ENCODE measurements around the gene SELENOF.

Gene SELENOF

DNA sequence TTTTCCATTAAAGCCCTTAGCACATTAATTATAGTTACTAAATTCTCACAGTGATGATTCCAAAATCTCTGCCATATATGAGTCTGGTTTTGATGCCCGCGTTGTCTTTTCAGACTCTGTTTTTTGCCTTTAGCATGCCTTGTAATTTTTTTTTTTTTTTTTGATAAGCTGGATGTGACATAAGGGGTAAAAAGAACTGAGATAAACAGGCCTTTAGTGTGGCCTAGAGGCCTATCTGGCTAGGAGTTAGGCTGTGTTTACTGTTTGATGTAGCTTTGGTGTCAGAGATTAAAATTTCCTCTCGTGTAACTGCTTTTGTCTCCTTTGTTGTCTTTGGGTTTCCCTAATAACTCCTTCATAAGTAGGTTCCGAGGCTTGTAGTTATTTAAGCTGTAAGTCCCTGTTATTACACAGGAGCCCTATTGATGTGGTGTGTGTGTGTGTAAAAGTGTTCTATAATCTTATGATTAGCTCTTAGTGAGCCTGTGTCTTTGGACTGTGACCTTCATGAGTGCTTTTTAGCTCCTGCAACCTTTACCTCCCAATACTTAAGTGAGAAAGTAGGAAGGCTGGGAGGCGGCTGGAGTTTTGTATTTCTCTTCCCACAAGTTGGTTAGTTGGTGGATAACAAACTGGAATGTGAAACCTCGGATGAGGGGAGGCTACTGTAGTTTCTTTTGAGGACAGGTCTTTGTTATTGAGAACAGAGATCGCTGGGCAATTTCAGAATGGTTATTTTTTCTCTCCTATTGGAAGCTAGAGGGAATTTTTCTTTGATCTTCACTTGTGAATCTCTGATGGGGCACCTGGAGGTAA is 19.8 kb upstream of the SELENOF start:
- TF ChIP-seq POLR2A (IDR thresholded peaks at IDR 0.05; ENCODE audit: low read length) (no peak), GATA1 (IDR thresholded peaks at IDR 0.05; ENCODE audit: low read depth, low read length) (no peak)

DNA sequence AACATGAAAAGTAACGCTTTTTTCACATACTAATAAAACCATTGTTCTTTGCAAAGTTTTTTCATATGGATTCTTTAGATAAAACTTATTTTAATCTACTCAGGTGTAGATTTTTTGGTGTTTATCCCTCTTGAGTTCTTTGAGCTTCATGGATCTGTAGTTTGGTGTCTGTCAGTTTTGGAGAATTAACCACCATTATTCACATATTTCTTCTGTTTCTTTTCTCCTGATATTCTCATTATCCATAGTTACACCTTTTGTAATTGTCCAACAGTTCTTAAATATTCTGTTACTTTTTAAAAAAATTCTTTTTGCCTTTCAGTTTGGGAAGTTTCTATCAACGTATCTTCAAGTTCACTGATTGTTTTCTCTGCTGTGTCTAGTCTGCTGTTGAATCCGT is 19.1 kb upstream of the SELENOF start:
- TF ChIP-seq POLR2A (IDR thresholded peaks at IDR 0.05; ENCODE audit: low read length) (no peak), GATA1 (IDR thresholded peaks at IDR 0.05; ENCODE audit: low read depth, low read length) (no peak)
- DNase-seq: no peak

More for the DNA sequence above, 19.8 kb upstream of the SELENOF start:
- DNase-seq: peak; percentile 39 to 77

DNA sequence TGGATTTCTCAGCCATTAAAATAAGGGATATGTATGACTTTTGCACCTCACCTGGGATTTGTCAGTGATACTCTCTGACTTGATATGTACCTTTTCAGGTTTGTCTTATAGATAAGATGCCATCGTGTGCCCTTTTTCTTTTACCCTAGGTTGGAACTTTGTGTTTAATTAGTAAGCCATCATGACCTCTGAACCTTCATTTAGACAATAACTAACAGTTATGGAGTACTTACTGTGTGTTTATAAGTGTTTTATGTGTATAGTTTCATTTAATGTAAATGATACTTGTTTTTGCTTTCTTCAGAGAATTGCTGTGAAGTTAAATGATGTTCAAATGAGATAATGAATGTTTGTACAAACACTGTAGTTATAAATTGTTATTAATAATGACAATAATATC is 14.9 kb upstream of the SELENOF start:
- TF ChIP-seq GATA1 (IDR thresholded peaks at IDR 0.05; ENCODE audit: low read depth, low read length) (no peak), POLR2A (IDR thresholded peaks at IDR 0.05; ENCODE audit: low read length) (no peak)
- no peak for DNase-seq

DNA sequence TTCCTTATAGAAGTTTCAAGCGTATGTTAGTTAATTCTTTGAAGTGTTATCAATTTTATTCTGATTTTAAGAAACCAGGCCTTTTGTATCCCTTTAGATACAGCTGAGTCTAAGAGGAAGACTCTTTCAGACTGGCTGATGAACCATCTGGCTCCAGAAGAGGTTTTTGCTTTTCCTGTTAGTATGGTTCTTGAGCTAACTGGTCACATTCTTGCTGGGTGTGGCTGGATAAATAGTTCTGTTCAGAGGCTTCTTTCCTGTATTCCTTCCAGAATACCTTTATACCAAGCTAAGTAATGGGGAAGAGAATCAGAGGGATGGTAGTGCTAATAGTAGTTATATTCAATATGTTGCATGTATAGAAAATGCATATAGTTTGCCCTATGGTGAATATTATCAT is 13.0 kb upstream of the SELENOF start:
- no peak for DNase-seq
- TF ChIP-seq POLR2A (IDR thresholded peaks at IDR 0.05; ENCODE audit: low read length) (no peak), GATA1 (IDR thresholded peaks at IDR 0.05; ENCODE audit: low read depth, low read length) (no peak)

DNA sequence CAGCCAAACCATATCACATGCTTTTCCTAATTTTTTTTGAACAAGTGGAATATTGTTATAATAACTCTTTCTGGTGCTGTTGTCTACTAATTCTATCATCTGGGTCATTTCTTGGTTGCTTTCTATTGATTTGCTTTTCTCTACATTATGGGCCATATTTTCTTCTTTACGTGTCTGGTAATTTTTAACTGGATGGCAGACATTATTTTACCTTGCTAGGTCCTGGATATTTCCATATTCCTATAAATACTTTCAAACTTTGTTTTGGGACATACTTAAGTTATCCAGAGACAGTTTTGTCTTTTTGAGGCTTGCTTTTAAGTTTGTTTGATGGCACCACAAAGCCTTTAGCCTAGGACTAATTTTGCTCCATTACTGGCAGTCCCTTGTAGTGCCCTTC is 11.8 kb upstream of the SELENOF start:
- no peak for TF ChIP-seq POLR2A (IDR thresholded peaks at IDR 0.05; ENCODE audit: low read length)
- no peak for TF ChIP-seq GATA1 (IDR thresholded peaks at IDR 0.05; ENCODE audit: low read depth, low read length)
- no peak for DNase-seq

DNA sequence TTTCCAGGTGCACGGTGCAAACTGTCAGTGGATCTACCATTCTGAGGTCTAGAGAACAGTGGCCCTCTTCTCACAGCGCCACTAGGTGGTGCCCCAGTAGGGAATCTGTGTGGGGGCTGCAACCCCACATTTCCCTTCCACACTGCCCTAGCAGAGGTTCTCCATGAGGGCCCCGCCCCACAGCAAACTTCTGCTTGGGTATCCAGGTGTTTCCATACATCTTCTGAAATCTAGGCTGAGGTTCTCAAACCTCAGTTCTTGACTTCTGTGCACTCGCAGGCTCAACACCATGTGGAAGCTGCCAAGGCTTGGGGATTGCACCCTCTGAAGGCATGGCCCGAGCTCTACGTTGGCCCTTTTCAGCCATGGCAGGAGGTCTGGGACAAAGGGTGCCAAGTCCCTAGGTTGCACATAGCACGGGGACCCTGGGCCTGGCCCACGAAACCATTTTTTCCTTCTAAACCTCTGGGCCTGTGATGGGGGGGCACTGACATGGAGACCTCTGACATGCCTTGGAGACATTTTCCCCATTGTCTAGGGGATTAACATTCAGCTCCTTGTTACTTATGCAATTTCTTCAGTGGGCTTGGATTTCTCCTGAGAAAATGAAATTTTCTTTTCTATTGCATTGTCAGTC is 10.5 kb upstream of the SELENOF start:
- TF ChIP-seq POLR2A (IDR thresholded peaks at IDR 0.05; ENCODE audit: low read length) (no peak), GATA1 (IDR thresholded peaks at IDR 0.05; ENCODE audit: low read depth, low read length) (no peak)
- no peak for DNase-seq

DNA sequence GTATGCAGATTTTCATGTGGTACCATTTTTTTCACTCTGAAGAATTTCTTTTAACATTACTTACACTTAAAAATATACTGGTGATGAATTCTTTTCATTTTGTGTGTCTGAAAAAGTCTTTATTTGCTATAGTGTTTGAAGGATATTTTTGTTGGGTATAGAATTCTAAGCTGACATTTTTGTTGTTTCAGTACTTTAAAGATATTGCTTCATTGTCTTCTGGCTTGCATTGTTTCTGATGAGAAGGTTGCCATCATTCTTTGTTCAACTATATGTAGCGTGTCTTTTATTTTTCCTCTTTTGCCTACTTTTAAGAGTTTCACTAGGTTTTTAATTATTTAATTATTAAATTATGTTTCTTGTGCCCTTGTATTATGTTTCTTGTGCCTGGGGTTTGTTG is 8.5 kb upstream of the SELENOF start:
- DNase-seq: no peak
- TF ChIP-seq POLR2A (IDR thresholded peaks at IDR 0.05; ENCODE audit: low read length) (no peak), GATA1 (IDR thresholded peaks at IDR 0.05; ENCODE audit: low read depth, low read length) (no peak)

DNA sequence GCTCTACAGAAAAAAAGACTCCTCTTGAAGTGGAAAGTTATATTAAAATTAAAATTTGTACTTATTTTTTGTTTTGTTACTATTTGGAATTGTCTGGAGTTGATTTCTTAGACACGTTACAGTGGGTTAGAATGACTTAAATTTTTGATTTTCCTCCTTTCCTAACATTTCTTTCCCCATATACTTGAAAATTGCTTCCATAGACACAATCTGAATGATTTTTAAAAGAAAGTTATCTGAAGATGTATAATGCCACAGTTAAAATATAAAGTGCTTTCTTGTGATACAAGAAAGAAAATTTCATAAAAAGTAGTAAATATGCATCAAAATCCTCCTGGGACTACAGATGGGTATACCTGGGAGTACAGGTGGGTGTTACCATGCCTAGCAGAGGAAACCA is 2.8 kb upstream of the SELENOF start:
- TF ChIP-seq GATA1 (IDR thresholded peaks at IDR 0.05; ENCODE audit: low read depth, low read length): no peak
- no peak for DNase-seq

DNA sequence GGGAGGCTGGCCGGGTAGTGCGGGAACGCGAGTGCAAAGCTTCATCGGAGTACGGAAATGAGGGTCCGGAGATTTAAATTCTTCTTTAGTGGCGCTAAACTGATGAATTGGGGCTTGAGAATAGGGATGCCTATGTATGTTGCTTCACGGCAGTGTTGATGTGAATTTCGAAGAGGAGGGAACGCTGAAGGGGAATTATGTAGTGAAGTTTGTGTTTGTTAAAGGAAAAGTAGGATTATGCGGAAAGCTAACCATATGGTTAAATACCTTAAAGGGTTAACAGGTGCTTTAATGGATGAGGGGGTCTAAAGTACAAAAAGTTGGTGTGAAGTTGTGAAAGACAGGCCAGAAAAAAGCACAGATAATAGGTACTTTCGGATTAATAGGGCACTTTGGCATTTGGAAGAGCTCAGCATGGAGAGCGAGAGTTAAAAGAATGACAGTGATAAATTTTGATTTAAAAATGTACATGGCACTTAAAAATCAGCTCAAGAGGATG is 1.9 kb upstream of the SELENOF start:
- TF ChIP-seq GATA1 (IDR thresholded peaks at IDR 0.05; ENCODE audit: low read depth, low read length) (no peak), POLR2A (IDR thresholded peaks at IDR 0.05; ENCODE audit: low read length) (no peak)
- DNase-seq: no peak

DNA sequence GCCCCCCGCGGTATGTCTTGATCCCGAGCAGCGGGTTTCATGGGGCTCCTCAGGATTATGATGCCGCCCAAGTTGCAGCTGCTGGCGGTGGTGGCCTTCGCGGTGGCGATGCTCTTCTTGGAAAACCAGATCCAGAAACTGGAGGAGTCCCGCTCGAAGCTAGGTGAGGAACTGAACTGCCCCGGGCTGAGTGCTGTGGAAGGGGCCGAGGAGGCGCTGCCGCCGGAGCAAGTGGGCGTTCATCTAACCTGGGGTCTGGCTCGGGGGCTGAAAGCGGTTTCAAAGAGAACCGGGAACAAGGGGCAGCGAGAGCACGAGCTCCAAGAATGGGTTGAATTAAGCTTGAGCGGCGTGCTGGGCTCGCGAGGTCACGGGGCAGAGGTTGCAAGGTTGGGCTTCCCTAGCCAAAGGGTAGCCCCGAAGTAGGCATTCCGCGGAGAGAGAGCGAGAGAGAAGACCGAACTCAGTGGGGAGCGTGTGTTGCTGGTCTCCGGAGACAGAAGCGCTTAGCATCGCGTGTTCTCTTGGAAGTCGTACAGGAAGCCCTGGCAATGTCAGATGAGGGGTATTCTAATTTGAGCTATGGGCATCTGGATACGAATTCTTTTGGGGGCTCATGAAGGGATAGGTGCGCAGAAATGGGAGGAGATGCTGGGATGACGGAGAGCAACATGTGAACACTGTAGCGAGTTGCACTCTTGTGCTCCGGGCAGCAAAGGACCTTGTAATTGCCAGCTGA is 1.2 kb upstream of the SELENOF start:
- DNase-seq: peak; percentile 78
- no peak for TF ChIP-seq GATA1 (IDR thresholded peaks at IDR 0.05; ENCODE audit: low read depth, low read length)
- no peak for TF ChIP-seq POLR2A (IDR thresholded peaks at IDR 0.05; ENCODE audit: low read length)

DNA sequence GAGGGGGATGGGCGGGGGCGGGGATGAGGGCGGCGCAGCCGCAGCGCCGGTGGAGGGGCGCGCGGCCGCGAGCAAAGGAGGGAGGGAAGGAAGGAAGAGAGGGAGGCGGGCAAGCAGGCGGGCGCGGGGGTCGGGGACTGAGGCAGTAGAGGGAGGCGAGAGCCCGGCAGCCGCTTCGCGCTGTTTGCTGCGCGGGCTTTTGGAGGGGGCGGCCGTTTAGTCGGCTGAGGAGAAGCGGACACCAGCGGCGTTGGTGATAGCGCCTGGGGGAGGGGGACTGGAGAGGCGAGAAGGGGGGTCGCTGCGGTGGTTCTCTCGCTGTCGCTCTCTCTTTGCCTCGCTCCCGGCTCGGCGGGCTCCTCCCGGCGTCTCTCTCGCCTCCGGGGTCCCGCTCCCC is 673 bp upstream of the SELENOF start, which contains the start of gene HS2ST1:
Gene HS2ST1, plus strand, starts transcription at position 35 of the 397 bp plus-strand sequence.
- no peak for TF ChIP-seq GATA1 (IDR thresholded peaks at IDR 0.05; ENCODE audit: low read depth, low read length)
- no peak for TF ChIP-seq POLR2A (IDR thresholded peaks at IDR 0.05; ENCODE audit: low read length)
- no peak for DNase-seq

DNA sequence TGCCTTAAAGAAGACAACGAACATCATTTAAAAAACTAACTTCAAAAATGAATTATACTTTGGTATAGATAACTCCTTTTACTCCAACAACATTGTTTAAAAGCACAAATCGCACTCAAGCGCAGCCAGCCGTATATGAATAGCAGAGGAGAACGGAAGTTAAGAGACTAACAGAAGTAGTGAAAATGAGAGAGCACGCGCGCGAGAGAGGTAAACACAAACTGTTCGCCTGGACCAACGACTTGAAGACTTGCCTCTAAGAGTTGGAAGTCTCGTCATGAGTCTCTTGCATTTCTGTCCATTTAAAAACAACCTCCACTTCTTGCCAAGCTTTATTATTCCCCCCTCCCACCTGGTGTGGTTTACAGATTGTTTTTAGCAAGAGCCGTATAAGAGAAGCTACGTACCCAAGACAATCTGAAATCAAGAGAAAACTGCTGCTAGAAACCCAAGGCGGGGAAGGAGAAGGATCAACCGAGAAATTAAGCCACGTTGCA is 479 bp downstream of the SELENOF start:
- TF ChIP-seq GATA1 (IDR thresholded peaks at IDR 0.05; ENCODE audit: low read depth, low read length) (no peak), POLR2A (IDR thresholded peaks at IDR 0.05; ENCODE audit: low read length) (no peak)
- DNase-seq: peak; percentile 77 to 81

DNA sequence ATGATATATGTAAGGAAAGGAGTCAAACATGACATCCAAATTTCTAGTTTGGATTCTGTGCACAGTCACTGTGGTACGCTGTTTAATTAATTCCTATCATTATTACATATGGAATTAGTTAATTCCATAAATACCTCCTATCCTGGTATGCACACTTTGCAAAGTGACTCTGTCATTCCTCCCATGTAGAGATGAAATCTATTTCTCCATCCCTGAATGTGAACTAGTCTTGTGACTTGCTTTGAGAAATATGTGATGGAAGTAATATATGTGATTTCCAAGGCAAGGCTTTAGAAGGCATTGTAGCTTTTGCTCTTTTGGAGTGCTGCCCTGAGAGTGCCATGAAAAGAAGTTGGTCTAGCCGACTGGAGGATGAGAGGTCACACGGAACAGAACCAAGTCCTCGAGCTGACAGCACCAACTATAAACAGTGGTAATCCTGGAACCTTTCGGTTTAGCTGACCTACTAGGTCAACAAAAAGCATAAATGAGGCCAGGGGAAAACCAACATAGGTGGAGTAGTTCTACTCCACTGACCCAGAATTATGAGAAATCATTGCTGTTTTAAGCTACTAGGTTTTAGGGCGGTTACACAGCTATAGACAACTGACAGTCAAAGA is 1.5 kb downstream of the SELENOF start:
- TF ChIP-seq GATA1 (IDR thresholded peaks at IDR 0.05; ENCODE audit: low read depth, low read length) (no peak), POLR2A (IDR thresholded peaks at IDR 0.05; ENCODE audit: low read length) (no peak)
- DNase-seq: peak; percentile 21 to 34

Data from erythroblast (primary cell).